HFF-Myc (cell line): ENCODE measurements around the gene TSC2.

ENCODE experiments used
- DNase-seq: peaks from one replicate; pipeline ENCODE4 v3.0.0-alpha.2; 2011; ENCODE audit warnings: low read depth; ENCODE audit errors: extremely low read depth
- H3K4me3 ChIP-seq: replicated peaks from 2 replicates; pipeline ENCODE4 v1.5.1; 2011; ENCODE audit warnings: low read depth, mild to moderate bottlenecking, control low read depth, low read length
- CTCF ChIP-seq: IDR thresholded peaks from 2 replicates; pipeline ENCODE4 v1.5.1; 2012; ENCODE audit warnings: mild to moderate bottlenecking, low read depth, low read length, control low read depth; ENCODE audit errors: missing control alignments

Gene TSC2

GRCh38 chr16:2040041-2040786, 7.6 kb upstream of the TSC2 start:
- no peak overlapping the region for H3K4me3 ChIP-seq
- no peak for TF ChIP-seq CTCF
- no peak for DNase-seq

- no peak overlapping the region for H3K4me3 ChIP-seq
- no peak for DNase-seq
- TF ChIP-seq CTCF = no peak
Observed at GRCh38 chr16:2040787-2041522, 6.8 kb upstream of the TSC2 start.

GRCh38 chr16:2042171-2042985, 5.4 kb upstream of the TSC2 start:
- no peak for DNase-seq
- no peak overlapping the region for H3K4me3 ChIP-seq
- no peak for TF ChIP-seq CTCF

GRCh38 chr16:2042986-2043666, 4.7 kb upstream of the TSC2 start:
- no peak overlapping the region for H3K4me3 ChIP-seq
- no peak for DNase-seq
- no peak for TF ChIP-seq CTCF

- no peak for DNase-seq
- no peak overlapping the region for H3K4me3 ChIP-seq
- no peak for TF ChIP-seq CTCF
Observed at GRCh38 chr16:2043667-2044451, 3.9 kb upstream of the TSC2 start.

- no peak overlapping the region for H3K4me3 ChIP-seq
- no peak for TF ChIP-seq CTCF
- no peak for DNase-seq
Observed at GRCh38 chr16:2044541-2044940, 3.2 kb upstream of the TSC2 start.
